Measurements from ENCODE around the gene LRMDA. TPM values are rescaled to one million over a fixed set of nuclear protein-coding genes. Genes with fewer than 3 reads are reported as not detected.

Gene LRMDA
- total and polyA plus RNA-seq, 2 donors (not counting 3 experiments of a cell fraction or from before 2014, with no cell fraction given), result 9.7 to 18.0 TPM

GRCh38 chr10:75938380-75939122, 507.1 kb downstream of the LRMDA start:
- Histone ChIP-seq H2AFZ (ENCODE audit: low read depth, low read length) (no peak overlapping the region), H3K9me1 (replicated peaks; ENCODE audit: control insufficient read depth, extremely low read depth, insufficient read depth, low read length) (no peaks in the 10 kb centered on the region), H3K4me3 (replicated peaks in 1 of 3; ENCODE audit: insufficient read depth in 1 of 3, low read depth in 1 of 3, low read length in 3 of 3) (no peak overlapping the region), H3K4me1 (ENCODE audit: control insufficient read depth, extremely low read depth, insufficient read depth, low read length) (no peaks in the 10 kb centered on the region), H3K9ac (replicated peaks; ENCODE audit: extremely low read depth, insufficient read depth, low read length) (no peak overlapping the region), H3K4me2 (ENCODE audit: insufficient read depth, low read length) (no peak overlapping the region), H3K9me3 (replicated peaks; ENCODE audit: control insufficient read depth, insufficient read depth, low read length) (no peaks in the 10 kb centered on the region), H4K20me1 (replicated peaks; ENCODE audit: control insufficient read depth, extremely low read depth, insufficient read depth, low read length) (no peaks in the 10 kb centered on the region), H3K27me3 (ENCODE audit: control insufficient read depth in 2 of 2, insufficient read depth in 2 of 2, low read length in 2 of 2) (no peaks in the 10 kb centered on the region), H3K27ac (ENCODE audit: insufficient read depth, low read depth, low read length) (no peak overlapping the region), H3K36me3 (ENCODE audit: control insufficient read depth in 2 of 2, extremely low read depth in 1 of 2, insufficient read depth in 2 of 2, low read length in 2 of 2) (no peaks in the 10 kb centered on the region), H3K79me2 (ENCODE audit: control insufficient read depth, insufficient read depth, low read length) (no peaks in the 10 kb centered on the region)
- FAIRE-seq, result no peak
- intact Hi-C loops (cut with micrococcal nuclease) (no loop called here), dilution Hi-C loops (cut with MboI; ENCODE audit: extremely low pct_ligation_motif_present, low sequenced_read_pairs) (no loop called here)
- POLR2A ChIA-PET, result no interaction called here
- no peak for DNase-seq (ENCODE audit: low read depth, low spot score)
- BruUV-seq (replicated peaks), result no TSS peak
- no peak for TF ChIP-seq FOS (IDR thresholded peaks at IDR 0.05; ENCODE audit: borderline replicate concordance, insufficient read depth, low read length)
- TF ChIP-seq, protein P1, sequence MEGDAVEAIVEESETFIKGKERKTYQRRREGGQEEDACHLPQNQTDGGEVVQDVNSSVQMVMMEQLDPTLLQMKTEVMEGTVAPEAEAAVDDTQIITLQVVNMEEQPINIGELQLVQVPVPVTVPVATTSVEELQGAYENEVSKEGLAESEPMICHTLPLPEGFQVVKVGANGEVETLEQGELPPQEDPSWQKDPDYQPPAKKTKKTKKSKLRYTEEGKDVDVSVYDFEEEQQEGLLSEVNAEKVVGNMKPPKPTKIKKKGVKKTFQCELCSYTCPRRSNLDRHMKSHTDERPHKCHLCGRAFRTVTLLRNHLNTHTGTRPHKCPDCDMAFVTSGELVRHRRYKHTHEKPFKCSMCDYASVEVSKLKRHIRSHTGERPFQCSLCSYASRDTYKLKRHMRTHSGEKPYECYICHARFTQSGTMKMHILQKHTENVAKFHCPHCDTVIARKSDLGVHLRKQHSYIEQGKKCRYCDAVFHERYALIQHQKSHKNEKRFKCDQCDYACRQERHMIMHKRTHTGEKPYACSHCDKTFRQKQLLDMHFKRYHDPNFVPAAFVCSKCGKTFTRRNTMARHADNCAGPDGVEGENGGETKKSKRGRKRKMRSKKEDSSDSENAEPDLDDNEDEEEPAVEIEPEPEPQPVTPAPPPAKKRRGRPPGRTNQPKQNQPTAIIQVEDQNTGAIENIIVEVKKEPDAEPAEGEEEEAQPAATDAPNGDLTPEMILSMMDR (IDR thresholded peaks at IDR 0.05; ENCODE audit: extremely low read depth in 1 of 2, insufficient read depth in 1 of 2, low read depth in 1 of 2, low read length in 2 of 2), result no peak
- TF ChIP-seq POLR2AphosphoS5 (IDR thresholded peaks at IDR 0.05; ENCODE audit: insufficient read depth, low read depth, low read length), result no peak
- TF ChIP-seq POLR2A (IDR thresholded peaks at IDR 0.05; ENCODE audit: low read depth, low read length), result no peak
- TF ChIP-seq, protein P2, sequence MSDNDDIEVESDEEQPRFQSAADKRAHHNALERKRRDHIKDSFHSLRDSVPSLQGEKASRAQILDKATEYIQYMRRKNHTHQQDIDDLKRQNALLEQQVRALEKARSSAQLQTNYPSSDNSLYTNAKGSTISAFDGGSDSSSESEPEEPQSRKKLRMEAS (IDR thresholded peaks at IDR 0.05; ENCODE audit: insufficient read depth, insufficient read length), result no peak
- no peak for TF ChIP-seq EZH2 (IDR thresholded peaks at IDR 0.05; ENCODE audit: borderline replicate concordance, low read depth, low read length, severe bottlenecking)
- TF ChIP-seq MYC (IDR thresholded peaks at IDR 0.05; ENCODE audit: low read depth, low read length), result no peak
- TF ChIP-seq JUN (IDR thresholded peaks at IDR 0.05; ENCODE audit: borderline replicate concordance, insufficient read depth, insufficient read length, low read depth), result no peak
- no peak for TF ChIP-seq GATA2 (IDR thresholded peaks at IDR 0.05; ENCODE audit: insufficient read depth, insufficient read length, low read depth, low read length)
- CTCF ChIA-PET, result interaction anchor here (2.0 kb wide), 1 partner anchor 12 kb away, joined by 5 read pairs; no protein-coding TSS in a partner anchor
